Uterus (tissue), 2 donors: ENCODE results near the gene EGF.

Experiments used
- POLR2A ChIP-seq, 2 donors: fragments of 450-650 bp; IDR thresholded peaks; one replicate each; pipeline ENCODE4 v1.6.1; 2016; ENCODE audit warnings: antibody characterized with exemption in 2 of 2, mild to moderate bottlenecking in 1 of 2, moderate library complexity in 1 of 2
- TF ChIP-seq, protein P1 (sequence below), 4 experiments: fragments of 200-600 bp in 2 of 4; fragments of 450-650 bp in 2 of 4; sonication (generic) in 2 of 4; IDR thresholded peaks; one replicate each; pipeline ENCODE4 v1.5.1; 2016 to 2019; ENCODE audit warnings: antibody characterized with exemption in 4 of 4, mild to moderate bottlenecking in 2 of 4, moderate library complexity in 1 of 4

DNA sequence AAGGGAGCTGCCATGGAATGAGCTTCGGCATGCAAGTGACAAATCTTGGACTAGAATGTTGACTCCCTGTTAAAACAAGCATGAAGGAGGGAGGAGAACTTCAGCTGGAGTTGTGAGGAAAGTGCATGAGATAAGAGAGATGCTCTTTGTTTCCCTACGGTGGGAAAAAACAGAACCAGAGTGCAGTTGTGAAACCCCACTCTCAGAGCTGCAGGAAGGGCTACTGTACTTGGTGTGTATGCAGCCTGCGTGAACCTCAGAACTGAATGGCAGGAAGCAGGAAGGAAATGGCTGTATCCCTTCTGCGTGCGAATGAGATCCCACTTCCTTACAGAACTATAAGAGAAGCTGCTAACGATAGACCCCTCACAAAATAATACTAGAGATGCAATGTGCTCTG, 57.2 kb downstream of the EGF start:
- TF ChIP-seq, protein P1, sequence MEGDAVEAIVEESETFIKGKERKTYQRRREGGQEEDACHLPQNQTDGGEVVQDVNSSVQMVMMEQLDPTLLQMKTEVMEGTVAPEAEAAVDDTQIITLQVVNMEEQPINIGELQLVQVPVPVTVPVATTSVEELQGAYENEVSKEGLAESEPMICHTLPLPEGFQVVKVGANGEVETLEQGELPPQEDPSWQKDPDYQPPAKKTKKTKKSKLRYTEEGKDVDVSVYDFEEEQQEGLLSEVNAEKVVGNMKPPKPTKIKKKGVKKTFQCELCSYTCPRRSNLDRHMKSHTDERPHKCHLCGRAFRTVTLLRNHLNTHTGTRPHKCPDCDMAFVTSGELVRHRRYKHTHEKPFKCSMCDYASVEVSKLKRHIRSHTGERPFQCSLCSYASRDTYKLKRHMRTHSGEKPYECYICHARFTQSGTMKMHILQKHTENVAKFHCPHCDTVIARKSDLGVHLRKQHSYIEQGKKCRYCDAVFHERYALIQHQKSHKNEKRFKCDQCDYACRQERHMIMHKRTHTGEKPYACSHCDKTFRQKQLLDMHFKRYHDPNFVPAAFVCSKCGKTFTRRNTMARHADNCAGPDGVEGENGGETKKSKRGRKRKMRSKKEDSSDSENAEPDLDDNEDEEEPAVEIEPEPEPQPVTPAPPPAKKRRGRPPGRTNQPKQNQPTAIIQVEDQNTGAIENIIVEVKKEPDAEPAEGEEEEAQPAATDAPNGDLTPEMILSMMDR (IDR thresholded peaks at IDR 0.05) = no peak
- TF ChIP-seq POLR2A (IDR thresholded peaks at IDR 0.05) = no peak
